DMS153 (cell line): ENCODE measurements around the gene COL4A2.

Experiments
- DNase-seq: peaks from one replicate; lab custom pipeline; 2025; lab: John Stamatoyannopoulos, UW

Gene COL4A2

GRCh38 chr13:110290826-110291225 lies 16.3 kb upstream of the COL4A2 start:
- no peak for DNase-seq

GRCh38 chr13:110291286-110291685 lies 15.8 kb upstream of the COL4A2 start:
- DNase-seq = no peak

- DNase-seq = no peak
Observed at GRCh38 chr13:110293037-110293436, 14.0 kb upstream of the COL4A2 start.

GRCh38 chr13:110293649-110294048 lies 13.4 kb upstream of the COL4A2 start:
- no peak for DNase-seq

GRCh38 chr13:110294146-110294545 lies 12.9 kb upstream of the COL4A2 start:
- DNase-seq = no peak

- DNase-seq = no peak
Observed at GRCh38 chr13:110294622-110295021, 12.5 kb upstream of the COL4A2 start.

GRCh38 chr13:110297011-110297410 lies 10.1 kb upstream of the COL4A2 start:
- DNase-seq = no peak

- no peak for DNase-seq
Observed at GRCh38 chr13:110297766-110298504, 9.1 kb upstream of the COL4A2 start.

GRCh38 chr13:110298505-110299282 lies 8.4 kb upstream of the COL4A2 start:
- no peak for DNase-seq

- DNase-seq = no peak
Observed at GRCh38 chr13:110299283-110299840, 7.7 kb upstream of the COL4A2 start.

GRCh38 chr13:110300090-110300815 lies 6.8 kb upstream of the COL4A2 start:
- no peak for DNase-seq

GRCh38 chr13:110301083-110301482 lies 6.0 kb upstream of the COL4A2 start:
- DNase-seq = no peak

GRCh38 chr13:110301606-110302553 lies 5.2 kb upstream of the COL4A2 start:
- no peak for DNase-seq

- DNase-seq = no peak
Observed at GRCh38 chr13:110302997-110303396, 4.1 kb upstream of the COL4A2 start.

- DNase-seq = no peak
Observed at GRCh38 chr13:110303644-110304043, 3.4 kb upstream of the COL4A2 start.

- no peak for DNase-seq
Observed at GRCh38 chr13:110304256-110304655, 2.8 kb upstream of the COL4A2 start.

- DNase-seq = no peak
Observed at GRCh38 chr13:110305001-110305400, 2.1 kb upstream of the COL4A2 start.

GRCh38 chr13:110305544-110305943 lies 1.5 kb upstream of the COL4A2 start:
- DNase-seq = no peak

- no peak for DNase-seq
Observed at GRCh38 chr13:110305949-110306339, 1.1 kb upstream of the COL4A2 start.

GRCh38 chr13:110306340-110306959 lies 634 bp upstream of the COL4A2 start:
- DNase-seq = no peak
